ENCODE measurements around the gene BBS1. TPM values are rescaled to one million over a fixed set of nuclear protein-coding genes. Genes with fewer than 3 reads are reported as not detected.

Gene BBS1
- total and polyA plus RNA-seq, 4 donors = 4.2 to 18.5 (median 8.6) TPM

- H3K4me1 ChIP-seq (ENCODE audit: control insufficient read depth in 4 of 4, insufficient read depth in 4 of 4, low read length in 3 of 4) = peaks cover 0 to 3% (median 2%) of the 10 kb centered on the region in 4 donors
- no peaks in the 10 kb centered on the region for H3K27me3 ChIP-seq (ENCODE audit: control insufficient read depth in 4 of 4, insufficient read depth in 4 of 4, low read length in 3 of 4)
- 95% methylated on average over 20 of the region's 20 CpGs for WGBS
- H3K4me3 ChIP-seq (ENCODE audit: low read depth in 1 of 3, low read length in 3 of 3) = no peak overlapping the region
- H3K9ac ChIP-seq (ENCODE audit: low read depth in 1 of 2, low read length in 2 of 2) = no peak overlapping the region
- TF ChIP-seq HNF4A (conservative IDR thresholded peaks at IDR 0.05) = no peak
- no peak for TF ChIP-seq NR2F2 (IDR thresholded peaks at IDR 0.05)
- no peak for TF ChIP-seq MAX (IDR thresholded peaks at IDR 0.05)
- no peak for TF ChIP-seq ATF3 (IDR thresholded peaks at IDR 0.05)
- TF ChIP-seq GABPA (IDR thresholded peaks at IDR 0.05 in 1 of 2, conservative IDR thresholded peaks at IDR 0.05 in 1 of 2) = no peak
- H3K9me3 ChIP-seq (ENCODE audit: control insufficient read depth in 4 of 4, low read length in 3 of 4) = no peaks in the 10 kb centered on the region
- H3K27ac ChIP-seq (ENCODE audit: low read depth in 1 of 2, low read length in 2 of 2) = no peak overlapping the region
- peaks cover 0 to 8% (median 0%) of the 10 kb centered on the region in 4 donors for H3K36me3 ChIP-seq (ENCODE audit: control insufficient read depth in 4 of 4, insufficient read depth in 3 of 4, low read depth in 1 of 4, low read length in 3 of 4)
- no peak for DNase-seq (ENCODE audit: low spot score)
These were observed 36.6 kb upstream of the BBS1 start for GRCh38 chr11:66473608-66474515.

GRCh38 chr11:66475349-66476172 lies 34.9 kb upstream of the BBS1 start:
- Histone ChIP-seq H3K4me3 (ENCODE audit: low read depth in 1 of 3, low read length in 3 of 3) (no peak overlapping the region), H3K4me1 (ENCODE audit: control insufficient read depth in 4 of 4, insufficient read depth in 4 of 4, low read length in 3 of 4) (peaks cover 2 to 11% (median 8%) of the 10 kb centered on the region in 4 donors), H3K27me3 (ENCODE audit: control insufficient read depth in 4 of 4, insufficient read depth in 4 of 4, low read length in 3 of 4) (no peaks in the 10 kb centered on the region), H3K36me3 (ENCODE audit: control insufficient read depth in 4 of 4, insufficient read depth in 3 of 4, low read depth in 1 of 4, low read length in 3 of 4) (peaks cover 0 to 8% (median 0%) of the 10 kb centered on the region in 4 donors), H3K9me3 (ENCODE audit: control insufficient read depth in 4 of 4, low read length in 3 of 4) (no peaks in the 10 kb centered on the region), H3K9ac (ENCODE audit: low read depth in 1 of 2, low read length in 2 of 2) (no peak overlapping the region), H3K27ac (ENCODE audit: low read depth in 1 of 2, low read length in 2 of 2) (no peak overlapping the region)
- no peak for TF ChIP-seq SP1 (IDR thresholded peaks at IDR 0.05)
- TF ChIP-seq JUND (IDR thresholded peaks at IDR 0.05) = no peak
- TF ChIP-seq TAF1 (conservative IDR thresholded peaks at IDR 0.05) = no peak
- TF ChIP-seq ZBTB33 (IDR thresholded peaks at IDR 0.05) = no peak
- no peak for TF ChIP-seq GABPA (IDR thresholded peaks at IDR 0.05 in 1 of 2, conservative IDR thresholded peaks at IDR 0.05 in 1 of 2)
- no peak for TF ChIP-seq FOXA2 (IDR thresholded peaks at IDR 0.05)
- TF ChIP-seq YY1 (IDR thresholded peaks at IDR 0.05) = no peak
- TF ChIP-seq RXRA (IDR thresholded peaks at IDR 0.05) = no peak
- no peak for TF ChIP-seq ATF3 (IDR thresholded peaks at IDR 0.05)
- TF ChIP-seq REST (IDR thresholded peaks at IDR 0.05) = no peak
- TF ChIP-seq HNF4A (conservative IDR thresholded peaks at IDR 0.05) = no peak
- TF ChIP-seq EGR1 (IDR thresholded peaks at IDR 0.05; ENCODE audit: low read depth in 2 of 2) = no peak
- no peak for TF ChIP-seq RAD21 (IDR thresholded peaks at IDR 0.05)
- no peak for TF ChIP-seq CTCF (IDR thresholded peaks at IDR 0.05; ENCODE audit: low read depth, low read length, missing input control)
- no peak for TF ChIP-seq HNF4G (IDR thresholded peaks at IDR 0.05)
- TF ChIP-seq FOXA1 (IDR thresholded peaks at IDR 0.05) = no peak
- WGBS = 96% methylated on average over 44 of the region's 44 CpGs
- no peak for DNase-seq (ENCODE audit: low spot score)
